ENCODE results near the gene CTTNBP2NL.

GRCh38 chr1:112431038-112431437 lies 35.0 kb downstream of the CTTNBP2NL start:
- TF ChIP-seq EZH2phosphoT487 (IDR thresholded peaks at IDR 0.05; ENCODE audit: unreplicated experiment) = no peak
- TF ChIP-seq CTCF (conservative IDR thresholded peaks at IDR 0.05; ENCODE audit: low read depth in 2 of 2) = no peak
- TF ChIP-seq POLR2AphosphoS5 (IDR thresholded peaks at IDR 0.05; ENCODE audit: low read depth) = no peak
- TF ChIP-seq EZH2 (IDR thresholded peaks at IDR 0.05; ENCODE audit: low read depth, unreplicated experiment) = no peak
- TF ChIP-seq ETS1 (IDR thresholded peaks at IDR 0.05) = no peak
- no peak for TF ChIP-seq REST (IDR thresholded peaks at IDR 0.05; ENCODE audit: unreplicated experiment)
- no peak for TF ChIP-seq CREB1 (CRISPR knock-in tag; IDR thresholded peaks at IDR 0.05; ENCODE audit: low read depth)
- TF ChIP-seq STAT1 (IDR thresholded peaks at IDR 0.05; ENCODE audit: unreplicated experiment) = no peak
- no peak for TF ChIP-seq JUNB (IDR thresholded peaks at IDR 0.05; ENCODE audit: unreplicated experiment)
- TF ChIP-seq ZNF114 (CRISPR knock-in tag; IDR thresholded peaks at IDR 0.05) = no peak
- TF ChIP-seq ZNF331 (CRISPR knock-in tag; IDR thresholded peaks at IDR 0.05; ENCODE audit: low read depth) = no peak
- no peak for TF ChIP-seq NANOG (IDR thresholded peaks at IDR 0.05; ENCODE audit: borderline replicate concordance)
- no peak for TF ChIP-seq ZNF462 (CRISPR knock-in tag; IDR thresholded peaks at IDR 0.05)
